ENCODE measurements around the gene PCTP.

Gene PCTP

DNA sequence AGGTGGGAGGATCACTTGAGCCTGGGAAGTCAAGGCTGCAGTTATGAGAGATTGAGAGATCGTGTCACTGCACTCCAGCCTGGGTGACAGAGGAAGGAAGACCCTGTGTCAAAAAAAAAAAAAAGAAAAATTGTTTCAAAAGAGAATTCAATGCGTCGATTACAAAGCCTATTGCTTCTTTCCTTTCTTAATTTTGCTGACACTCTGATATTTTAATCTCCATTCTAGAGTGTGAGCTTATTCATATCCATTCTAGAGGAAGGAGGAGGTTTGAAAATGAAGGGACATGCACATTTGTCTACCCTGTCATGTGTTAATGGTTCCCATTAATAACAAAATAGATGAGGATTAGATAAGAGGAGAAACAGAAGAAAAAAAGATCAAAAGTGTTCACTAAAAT is 63.1 kb downstream of the PCTP start:
- Histone ChIP-seq H4K20me1 (ENCODE audit: insufficient read depth, low read length) (no peaks in the 10 kb centered on the region), H2AFZ (ENCODE audit: low read length) (no peak overlapping the region), H3F3A (ENCODE audit: insufficient read depth, low read length) (no peaks in the 10 kb centered on the region), H3K4me1 (ENCODE audit: insufficient read depth, low read length, severe bottlenecking) (no peaks in the 10 kb centered on the region), H3K4me3 (ENCODE audit: low read depth, low read length, poor library complexity, severe bottlenecking) (no peak overlapping the region), H3K79me2 (ENCODE audit: insufficient read depth, low read length) (no peaks in the 10 kb centered on the region), H3K27me3 (ENCODE audit: insufficient read depth, low read length) (no peaks in the 10 kb centered on the region), H3K36me3 (ENCODE audit: insufficient read depth, low read length) (no peaks in the 10 kb centered on the region), H3K9me2 (ENCODE audit: low read depth, low read length) (no peaks in the 10 kb centered on the region), H3K9ac (ENCODE audit: low read length) (no peak overlapping the region), H3K27ac (ENCODE audit: low read depth, low read length, poor library complexity, severe bottlenecking) (no peak overlapping the region), H3K9me3 (ENCODE audit: low read length) (no peaks in the 10 kb centered on the region), H3K4me2 (ENCODE audit: low read length) (no peak overlapping the region)
- no peak for TF ChIP-seq EZH2 (IDR thresholded peaks at IDR 0.05; ENCODE audit: borderline replicate concordance, low read length)
- TF ChIP-seq CTCF (IDR thresholded peaks at IDR 0.05; ENCODE audit: low read length): no peak

DNA sequence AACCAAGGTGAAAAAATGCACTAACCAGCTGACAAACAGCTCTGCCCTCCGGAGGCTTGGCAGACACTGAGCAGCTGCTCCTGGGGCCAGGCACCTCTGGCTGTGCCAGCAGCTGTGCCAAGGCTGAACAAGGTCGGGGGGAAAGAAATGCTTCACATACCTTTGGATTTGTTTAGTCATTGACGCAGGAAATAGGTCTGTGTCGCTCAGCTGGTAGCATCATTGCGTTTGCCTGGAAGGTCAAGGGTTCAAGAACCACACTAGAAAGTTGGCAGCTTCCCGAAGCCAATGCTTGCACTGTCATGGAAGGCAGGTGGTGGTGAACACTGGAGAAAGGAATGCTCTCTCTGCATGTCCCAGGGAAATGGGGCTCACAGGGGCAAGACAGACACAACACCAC is 63.5 kb downstream of the PCTP start:
- Histone ChIP-seq H3K4me3 (ENCODE audit: low read depth, low read length, poor library complexity, severe bottlenecking) (no peak overlapping the region), H4K20me1 (ENCODE audit: insufficient read depth, low read length) (no peaks in the 10 kb centered on the region), H3K9ac (ENCODE audit: low read length) (no peak overlapping the region), H3K27ac (ENCODE audit: low read depth, low read length, poor library complexity, severe bottlenecking) (no peak overlapping the region), H3K4me2 (ENCODE audit: low read length) (no peak overlapping the region), H2AFZ (ENCODE audit: low read length) (no peak overlapping the region), H3K4me1 (ENCODE audit: insufficient read depth, low read length, severe bottlenecking) (no peaks in the 10 kb centered on the region), H3K79me2 (ENCODE audit: insufficient read depth, low read length) (no peaks in the 10 kb centered on the region), H3K9me3 (ENCODE audit: low read length) (no peaks in the 10 kb centered on the region), H3F3A (ENCODE audit: insufficient read depth, low read length) (no peaks in the 10 kb centered on the region), H3K27me3 (ENCODE audit: insufficient read depth, low read length) (no peaks in the 10 kb centered on the region), H3K36me3 (ENCODE audit: insufficient read depth, low read length) (no peaks in the 10 kb centered on the region), H3K9me2 (ENCODE audit: low read depth, low read length) (no peaks in the 10 kb centered on the region)
- TF ChIP-seq CTCF (IDR thresholded peaks at IDR 0.05; ENCODE audit: low read length) (no peak), EZH2 (IDR thresholded peaks at IDR 0.05; ENCODE audit: borderline replicate concordance, low read length) (no peak)

GRCh38 chr17:55816532-55817396 is 65.9 kb downstream of the PCTP start:
- TF ChIP-seq EZH2 (IDR thresholded peaks at IDR 0.05; ENCODE audit: borderline replicate concordance, low read length): no peak
- no peak for TF ChIP-seq CTCF (IDR thresholded peaks at IDR 0.05; ENCODE audit: low read length)
- no peak overlapping the region for H3K9ac ChIP-seq (ENCODE audit: low read length)
- no peak overlapping the region for H2AFZ ChIP-seq (ENCODE audit: low read length)
- H3K9me3 ChIP-seq (ENCODE audit: low read length): no peaks in the 10 kb centered on the region
- H3K27me3 ChIP-seq (ENCODE audit: insufficient read depth, low read length): no peaks in the 10 kb centered on the region
- no peaks in the 10 kb centered on the region for H3K4me1 ChIP-seq (ENCODE audit: insufficient read depth, low read length, severe bottlenecking)
- H3K79me2 ChIP-seq (ENCODE audit: insufficient read depth, low read length): no peaks in the 10 kb centered on the region
- H4K20me1 ChIP-seq (ENCODE audit: insufficient read depth, low read length): no peaks in the 10 kb centered on the region
- H3K9me2 ChIP-seq (ENCODE audit: low read depth, low read length): no peaks in the 10 kb centered on the region
- H3K4me3 ChIP-seq (ENCODE audit: low read depth, low read length, poor library complexity, severe bottlenecking): no peak overlapping the region
- H3K27ac ChIP-seq (ENCODE audit: low read depth, low read length, poor library complexity, severe bottlenecking): no peak overlapping the region
- no peaks in the 10 kb centered on the region for H3F3A ChIP-seq (ENCODE audit: insufficient read depth, low read length)
- no peaks in the 10 kb centered on the region for H3K36me3 ChIP-seq (ENCODE audit: insufficient read depth, low read length)
- H3K4me2 ChIP-seq (ENCODE audit: low read length): no peak overlapping the region

All from OCI-LY1 (cell line).